IMR-90 (cell line): ENCODE data around the gene CLDN6.

Source experiments
- CHD1 ChIP-seq: IDR thresholded peaks from 2 replicates; pipeline ENCODE4 v1.6.1; 2012; ENCODE audit warnings: low read depth, low read length, improper control_type of control experiment
- SMC3 ChIP-seq: fragments of 150-350 bp; IDR thresholded peaks from 2 replicates; pipeline ENCODE4 v1.6.1; 2016; ENCODE audit warnings: low read depth, mild to moderate bottlenecking, antibody characterized with exemption, low read length, moderate library complexity
- TF ChIP-seq, protein P1 (sequence below): conservative IDR thresholded peaks from 2 replicates; pipeline ENCODE4 v1.5.1; 2012; ENCODE audit warnings: mild to moderate bottlenecking, low read depth, low read length, improper control_type of control experiment

DNA sequence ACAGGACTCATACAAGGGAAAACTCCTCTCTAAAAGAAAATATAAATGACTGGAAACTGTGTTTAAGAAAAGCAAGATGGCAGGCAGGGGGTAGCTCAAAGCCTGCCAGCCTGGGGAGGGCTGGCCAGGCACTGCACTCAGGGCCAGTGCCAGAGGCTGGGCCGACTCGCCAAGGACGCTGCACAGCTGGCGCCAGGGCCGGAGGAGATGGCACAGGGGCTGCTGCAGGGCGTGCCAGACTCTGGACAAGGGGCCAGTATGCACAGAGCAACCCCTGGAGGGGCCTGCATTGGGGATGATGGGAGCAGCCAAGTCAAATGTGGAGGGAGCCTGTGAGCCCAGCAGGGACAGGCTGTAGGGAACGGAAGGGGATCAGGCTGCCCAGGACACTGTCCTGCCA, 41.8 kb downstream of the CLDN6 start:
- TF ChIP-seq, protein P1, sequence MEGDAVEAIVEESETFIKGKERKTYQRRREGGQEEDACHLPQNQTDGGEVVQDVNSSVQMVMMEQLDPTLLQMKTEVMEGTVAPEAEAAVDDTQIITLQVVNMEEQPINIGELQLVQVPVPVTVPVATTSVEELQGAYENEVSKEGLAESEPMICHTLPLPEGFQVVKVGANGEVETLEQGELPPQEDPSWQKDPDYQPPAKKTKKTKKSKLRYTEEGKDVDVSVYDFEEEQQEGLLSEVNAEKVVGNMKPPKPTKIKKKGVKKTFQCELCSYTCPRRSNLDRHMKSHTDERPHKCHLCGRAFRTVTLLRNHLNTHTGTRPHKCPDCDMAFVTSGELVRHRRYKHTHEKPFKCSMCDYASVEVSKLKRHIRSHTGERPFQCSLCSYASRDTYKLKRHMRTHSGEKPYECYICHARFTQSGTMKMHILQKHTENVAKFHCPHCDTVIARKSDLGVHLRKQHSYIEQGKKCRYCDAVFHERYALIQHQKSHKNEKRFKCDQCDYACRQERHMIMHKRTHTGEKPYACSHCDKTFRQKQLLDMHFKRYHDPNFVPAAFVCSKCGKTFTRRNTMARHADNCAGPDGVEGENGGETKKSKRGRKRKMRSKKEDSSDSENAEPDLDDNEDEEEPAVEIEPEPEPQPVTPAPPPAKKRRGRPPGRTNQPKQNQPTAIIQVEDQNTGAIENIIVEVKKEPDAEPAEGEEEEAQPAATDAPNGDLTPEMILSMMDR: no peak
- TF ChIP-seq SMC3: no peak
- TF ChIP-seq CHD1: no peak
